Prostate gland (tissue), 2 donors: ENCODE data around the gene STX1B. TPM values are rescaled to one million over a fixed set of nuclear protein-coding genes. Genes with fewer than 3 reads are reported as not detected.
A peak's percentile ranks its signal among the peaks of the same experiment; 100 is the strongest.

Experiments
- DNase-seq: peaks from one replicate; pipeline ENCODE4 v3.0.0-alpha.2; 2019; ENCODE audit warnings: low spot score
- H3K27ac ChIP-seq, 2 donors: fragments of 200-600 bp; sonication (generic); 2 replicates each; pipeline ENCODE4 v1.5.1; 2017 to 2019
- H3K27me3 ChIP-seq: fragments of 200-600 bp; sonication (generic); replicated peaks from 2 replicates; pipeline ENCODE4 v1.5.1; 2019; ENCODE audit not compliant: insufficient read depth
- H3K36me3 ChIP-seq, 2 donors: fragments of 200-600 bp; sonication (generic); 1 replicate in 1 of 2; 2 replicates in 1 of 2; pipeline versions ENCODE4 v1.5.1 to v1.8.1; 2017 to 2019
- H3K4me1 ChIP-seq: fragments of 200-600 bp; sonication (generic); replicated peaks from 2 replicates; pipeline ENCODE4 v1.5.1; 2019
- H3K4me3 ChIP-seq, 2 donors: fragments of 200-600 bp; sonication (generic); 2 replicates each; pipeline ENCODE4 v1.5.1; 2017 to 2019
- H3K9me3 ChIP-seq: fragments of 200-600 bp; sonication (generic); 2 replicates; pipeline ENCODE4 v1.5.1; 2017
- CTCF ChIP-seq, 4 experiments: fragments of 200-600 bp in 2 of 4; fragments of 450-650 bp in 2 of 4; sonication (generic) in 2 of 4; IDR thresholded peaks; 1 replicate in 3 of 4; 2 replicates in 1 of 4; pipeline ENCODE4 v1.5.1; 2016 to 2019; ENCODE audit warnings: antibody characterized with exemption in 4 of 4, mild to moderate bottlenecking in 2 of 4, moderate library complexity in 2 of 4
- POLR2A ChIP-seq: fragments of 450-650 bp; IDR thresholded peaks from one replicate; pipeline ENCODE4 v1.6.1; 2016; ENCODE audit warnings: antibody characterized with exemption, mild to moderate bottlenecking
- POLR2AphosphoS5 ChIP-seq: sonication (generic); formaldehyde crosslinking; IDR thresholded peaks from one replicate; pipeline ENCODE4 v1.6.1; 2017; ENCODE audit warnings: antibody characterized with exemption
- WGBS: methylation state at CpG from one replicate; pipeline ENCODE4 v1.1.5; 2018; 5-methylcytosine and 5-hydroxymethylcytosine counted together
- intact Hi-C: fragments of 100-400 bp; cut with DNase I; formaldehyde crosslinking; loops from one replicate; pipeline ENCODE4 v1.14.2; 2022
- total RNA-seq, 2 donors: library from RNA; depleted of rRNA; stranded (reverse); fragments of >200 nt; gene quantifications; one replicate each; pipeline ENCODE4 v1.1.0, GENCODE V29; 2016

The STX1B gene
- total RNA-seq, 2 donors from 2014 or later, result 0.36 to 0.91 TPM

DNA sequence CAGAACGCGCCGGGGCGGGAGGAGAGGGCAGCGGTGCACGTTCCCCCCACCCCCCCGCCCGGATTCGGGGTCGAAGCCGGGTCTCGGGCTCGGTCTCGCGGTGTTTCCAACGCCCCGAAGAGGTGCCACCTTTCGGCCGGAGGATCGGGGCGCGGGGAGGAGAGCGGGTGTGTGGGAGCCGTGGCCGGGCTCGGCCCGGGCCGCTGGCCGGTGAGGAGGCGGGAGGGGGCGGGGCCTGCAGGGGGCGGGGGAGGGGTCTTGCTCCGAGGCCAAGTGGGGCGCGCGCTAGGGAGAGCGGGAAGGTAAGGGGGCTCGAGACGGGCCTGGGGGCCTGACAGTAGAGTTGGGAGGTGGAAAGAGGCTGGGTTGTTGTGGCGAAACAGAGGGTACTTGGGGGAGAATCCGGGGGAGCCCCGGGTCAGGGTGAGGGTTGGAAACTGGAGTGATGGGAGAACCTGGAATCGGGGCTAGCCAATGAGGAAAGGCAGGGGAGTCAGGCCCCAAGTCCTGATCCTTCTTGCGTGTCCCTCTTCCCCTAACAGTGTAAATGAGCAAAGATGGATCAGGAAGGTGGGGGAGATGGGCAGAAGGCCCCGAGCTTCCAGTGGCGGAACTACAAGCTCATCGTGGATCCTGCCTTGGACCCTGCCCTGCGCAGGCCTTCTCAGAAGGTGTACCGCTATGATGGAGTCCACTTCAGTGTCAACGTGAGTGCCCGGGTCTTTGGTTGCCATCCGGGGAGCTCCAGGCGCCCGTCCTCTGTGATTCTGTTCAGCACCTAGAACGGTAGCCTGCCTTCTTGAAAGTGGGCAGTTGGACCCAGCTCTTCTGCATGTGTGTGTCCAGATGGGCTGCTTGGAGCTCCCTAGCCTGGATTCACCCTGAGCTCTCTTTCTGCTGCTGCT lies 52.0 kb downstream of the STX1B start:
- Histone ChIP-seq H3K27ac (peak overlapping the region; percentile 94 to 97), H3K4me1 (peaks cover 11% of the 10 kb centered on the region), H3K4me3 (peak overlapping the region; percentile 79 to 86), H3K36me3 (peaks cover 10 to 21% of the 10 kb centered on the region in 2 donors), H3K9me3 (no peaks in the 10 kb centered on the region), H3K27me3 (no peaks in the 10 kb centered on the region)
- 11% methylated on average over 51 of the region's 55 CpGs for WGBS
- TF ChIP-seq POLR2A, result no peak
- TF ChIP-seq POLR2AphosphoS5, result no peak
- TF ChIP-seq CTCF (IDR thresholded peaks at IDR 0.05), result no peak
- no peak for DNase-seq
- intact Hi-C loops, result loop anchor here (10.0 kb wide), 1 partner anchor 756 kb away; a partner anchor contains a TSS

DNA sequence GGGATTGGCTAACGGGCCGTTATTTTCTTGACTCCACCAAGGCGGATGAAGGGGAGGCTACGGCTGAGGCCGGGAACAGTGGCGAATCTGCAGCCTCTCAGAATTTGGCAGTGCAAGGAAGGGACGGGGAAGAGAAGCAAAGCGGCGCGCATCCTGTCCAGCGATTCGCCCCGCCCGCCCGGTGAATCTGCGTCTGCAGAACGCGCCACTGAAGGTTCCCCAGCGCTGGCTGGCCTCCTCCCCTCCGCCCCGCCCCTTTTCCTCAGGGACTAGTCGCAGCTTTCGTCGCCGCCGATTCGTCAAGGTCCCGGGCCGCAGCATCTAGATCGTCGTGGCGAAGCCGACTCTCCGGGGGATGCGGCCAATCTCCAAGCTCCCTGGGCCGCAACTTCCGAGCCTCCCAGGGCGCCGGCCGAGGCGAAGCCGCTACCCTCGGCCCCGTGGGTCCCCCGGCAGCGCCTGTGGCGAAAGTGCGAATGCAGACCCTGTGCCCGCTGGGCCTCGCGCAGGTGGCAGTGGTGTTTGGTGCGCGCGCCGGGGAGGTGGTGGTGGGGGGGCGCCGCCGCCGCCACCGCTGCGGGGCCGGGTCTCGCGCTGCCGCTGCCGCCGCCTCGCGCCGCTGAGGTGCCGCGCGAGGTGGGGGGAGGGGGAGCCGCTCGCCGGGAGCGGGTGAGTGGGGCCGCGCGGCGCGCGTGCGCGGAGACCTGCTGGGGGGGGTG lies 52.8 kb downstream of the STX1B start, which contains the start of gene SETD1A:
TSS of gene SETD1A (plus strand) at position 299 of the 719 bp plus-strand sequence. CDS start 978 bp downstream, outside the sequence.
- 0% methylated on average over 69 of the region's 85 CpGs for WGBS
- H3K36me3 ChIP-seq, result peaks cover 10 to 19% of the 10 kb centered on the region in 2 donors
- intact Hi-C loops, result loop anchor here (10.0 kb wide), 1 partner anchor 757 kb away; a partner anchor contains a TSS
- peak; percentile 95 for DNase-seq
- peaks cover 11% of the 10 kb centered on the region for H3K4me1 ChIP-seq
- peak within 1 kb of the TSS; percentile 79 to 86 for H3K4me3 ChIP-seq
- H3K27me3 ChIP-seq, result no peaks in the 10 kb centered on the region
- peak; percentile 21 for TF ChIP-seq POLR2A
- TF ChIP-seq POLR2AphosphoS5, result peak; percentile 80
- TF ChIP-seq CTCF (IDR thresholded peaks at IDR 0.05), result peak in 2 of 4 experiments; percentile 4 to 31
- H3K27ac ChIP-seq, result peak within 1 kb of the TSS; percentile 94 to 97
- no peaks in the 10 kb centered on the region for H3K9me3 ChIP-seq

GRCh38 chr16:30956601-30957455 lies 53.6 kb downstream of the STX1B start:
- peaks cover 11% of the 10 kb centered on the region for H3K4me1 ChIP-seq
- H3K36me3 ChIP-seq, result peaks cover 10 to 14% of the 10 kb centered on the region in 2 donors
- no peak for TF ChIP-seq POLR2A
- TF ChIP-seq CTCF (IDR thresholded peaks at IDR 0.05), result peak in 1 of 4 experiments; percentile 4
- no peak for TF ChIP-seq POLR2AphosphoS5
- WGBS, result 26% methylated on average over 42 of the region's 42 CpGs
- intact Hi-C loops, result loop anchor here (10.0 kb wide), 1 partner anchor 758 kb away; a partner anchor contains a TSS
- H3K27me3 ChIP-seq, result no peaks in the 10 kb centered on the region
- peak overlapping the region; percentile 94 to 97 for H3K27ac ChIP-seq
- peak; percentile 50 for DNase-seq
- H3K9me3 ChIP-seq, result no peaks in the 10 kb centered on the region
- peak overlapping the region; percentile 79 to 86 for H3K4me3 ChIP-seq

GRCh38 chr16:30954993-30955392 lies 55.4 kb downstream of the STX1B start:
- Histone ChIP-seq H3K4me1 (peaks cover 26% of the 10 kb centered on the region), H3K9me3 (no peaks in the 10 kb centered on the region), H3K4me3 (no peak overlapping the region), H3K27ac (no peak overlapping the region), H3K27me3 (no peaks in the 10 kb centered on the region), H3K36me3 (no peaks in the 10 kb centered on the region)
- intact Hi-C loops, result loop anchor here (10.0 kb wide), 1 partner anchor 760 kb away; a partner anchor contains a TSS
- DNase-seq, result no peak
- TF ChIP-seq POLR2A, result no peak
- no peak for TF ChIP-seq POLR2AphosphoS5
- TF ChIP-seq CTCF (IDR thresholded peaks at IDR 0.05), result no peak
- 84% methylated on average over 8 of the region's 8 CpGs for WGBS
